K562 treated with DMSO at 1 percent for 48 hours (cell line): ENCODE data around the gene RPAP3. TPM values are rescaled to one million over a fixed set of nuclear protein-coding genes. Genes with fewer than 3 reads are reported as not detected.

Experiments used
- total RNA-seq: library from RNA; unstranded; fragments of 300-600 nt; gene quantifications from 2 replicates; pipeline ENCODE4 v1.2.3, GENCODE V29; 2022; ENCODE audit warnings: low replicate concordance; ENCODE audit errors: extremely low read depth

RPAP3 gene, protein sequence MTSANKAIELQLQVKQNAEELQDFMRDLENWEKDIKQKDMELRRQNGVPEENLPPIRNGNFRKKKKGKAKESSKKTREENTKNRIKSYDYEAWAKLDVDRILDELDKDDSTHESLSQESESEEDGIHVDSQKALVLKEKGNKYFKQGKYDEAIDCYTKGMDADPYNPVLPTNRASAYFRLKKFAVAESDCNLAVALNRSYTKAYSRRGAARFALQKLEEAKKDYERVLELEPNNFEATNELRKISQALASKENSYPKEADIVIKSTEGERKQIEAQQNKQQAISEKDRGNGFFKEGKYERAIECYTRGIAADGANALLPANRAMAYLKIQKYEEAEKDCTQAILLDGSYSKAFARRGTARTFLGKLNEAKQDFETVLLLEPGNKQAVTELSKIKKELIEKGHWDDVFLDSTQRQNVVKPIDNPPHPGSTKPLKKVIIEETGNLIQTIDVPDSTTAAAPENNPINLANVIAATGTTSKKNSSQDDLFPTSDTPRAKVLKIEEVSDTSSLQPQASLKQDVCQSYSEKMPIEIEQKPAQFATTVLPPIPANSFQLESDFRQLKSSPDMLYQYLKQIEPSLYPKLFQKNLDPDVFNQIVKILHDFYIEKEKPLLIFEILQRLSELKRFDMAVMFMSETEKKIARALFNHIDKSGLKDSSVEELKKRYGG
- total RNA-seq: not detected in 2 replicates

DNA sequence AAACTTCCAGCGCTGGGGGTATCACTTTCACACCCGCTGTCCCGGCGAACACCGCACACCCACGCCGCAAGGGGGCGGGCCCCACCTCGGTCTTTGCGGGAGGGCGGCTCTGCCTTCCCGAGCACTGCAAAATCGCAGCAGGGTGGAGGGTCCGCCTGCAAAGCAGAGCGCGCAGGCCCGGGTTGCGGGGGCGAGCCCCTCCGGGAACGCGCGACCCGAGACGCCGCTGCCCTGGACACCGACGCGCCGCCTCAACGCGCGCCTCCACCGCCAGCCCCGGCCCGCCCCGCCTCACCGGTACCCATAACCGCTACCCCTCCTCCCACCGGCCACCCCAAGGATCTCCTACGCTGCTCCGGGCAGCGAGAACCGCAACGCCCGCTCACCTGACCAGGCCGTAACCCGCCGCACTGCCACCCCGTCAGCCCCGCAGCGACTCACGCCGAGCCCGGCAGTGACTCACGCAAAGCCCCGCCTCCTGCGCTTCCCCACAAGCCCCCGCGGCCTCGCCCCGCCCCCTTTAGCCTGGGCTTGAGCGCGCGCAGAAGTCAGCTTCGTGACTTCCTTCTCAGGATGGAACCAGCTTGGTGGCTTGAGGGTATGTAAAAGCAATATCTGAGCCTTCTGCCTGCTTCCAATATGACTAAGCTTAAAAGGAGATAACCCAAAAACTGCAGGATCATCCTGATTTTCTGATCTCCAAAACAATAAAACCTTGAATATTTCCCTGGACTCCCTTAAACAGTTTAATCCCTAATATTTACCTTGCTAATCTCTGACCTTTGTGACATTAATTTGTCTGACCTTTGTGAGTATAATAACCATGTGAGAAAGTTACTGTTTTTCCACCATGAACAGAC is at the start of gene RPAP3:
TSS of gene RPAP3 (minus strand) at position 465 of the 860 bp plus-strand sequence. CDS start 3,190 bp downstream, outside the sequence.

DNA sequence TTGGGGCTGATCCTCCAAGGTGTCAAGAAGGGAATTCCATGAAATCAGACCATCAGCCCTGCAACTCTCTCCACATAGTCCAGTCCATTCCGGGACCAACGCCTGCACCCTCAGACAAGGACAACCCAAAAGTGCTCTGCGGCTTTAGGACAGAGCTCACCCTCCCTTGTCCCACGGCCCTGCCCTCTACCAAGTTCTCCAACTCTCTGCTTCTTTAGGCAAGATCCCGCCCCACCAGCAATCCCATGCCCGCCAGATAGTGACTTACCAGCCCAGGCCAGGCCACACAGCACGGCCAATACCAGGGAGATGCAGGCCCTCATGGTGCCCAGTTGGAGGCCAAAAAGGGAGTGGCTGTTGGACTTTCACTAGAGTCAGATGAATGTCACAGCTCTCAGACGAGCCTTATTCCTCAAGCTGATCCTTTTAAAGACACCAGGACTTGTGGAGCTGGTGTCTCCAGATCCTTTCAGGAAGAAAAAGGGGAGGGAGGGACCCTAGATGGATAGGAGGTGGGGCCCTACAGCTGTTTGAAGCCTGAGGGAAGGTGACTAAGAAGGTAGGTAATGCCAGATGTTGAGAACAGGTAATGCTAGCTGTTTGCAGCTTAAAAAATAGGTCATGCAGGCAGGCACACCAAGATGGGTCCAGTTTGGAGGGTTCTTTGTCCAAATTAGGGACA is 19.4 kb upstream of the RPAP3 start, which contains the start of gene ENDOU:
TSS of gene ENDOU (minus strand) at position 400 of the 682 bp plus-strand sequence. CDS start at position 323, 77 bp downstream.

Other genes with a start within 250 kb of the RPAP3 start
- not detected in 2 replicates for gene ENDOU, start 19.5 kb upstream of the RPAP3 start, total RNA-seq
- gene RAPGEF3, start 52.9 kb upstream of the RPAP3 start, total RNA-seq: not detected in 2 replicates
- not detected in 2 replicates for gene SLC48A1, start 67.2 kb upstream of the RPAP3 start, total RNA-seq
- gene HDAC7, start 113.9 kb upstream of the RPAP3 start, total RNA-seq: not detected in 2 replicates
- not detected in 2 replicates for gene VDR, start 199.0 kb upstream of the RPAP3 start, total RNA-seq